ENCODE measurements around the gene EEF1AKMT4. TPM values are rescaled to one million over a fixed set of nuclear protein-coding genes. Genes with fewer than 3 reads are reported as not detected.

Gene EEF1AKMT4
- total RNA-seq, 1 donor from 2014 or later: 0.62 TPM

GRCh38 chr3:184236033-184236410, 13.4 kb upstream of the EEF1AKMT4 start:
- DNase-seq: no peak

DNA sequence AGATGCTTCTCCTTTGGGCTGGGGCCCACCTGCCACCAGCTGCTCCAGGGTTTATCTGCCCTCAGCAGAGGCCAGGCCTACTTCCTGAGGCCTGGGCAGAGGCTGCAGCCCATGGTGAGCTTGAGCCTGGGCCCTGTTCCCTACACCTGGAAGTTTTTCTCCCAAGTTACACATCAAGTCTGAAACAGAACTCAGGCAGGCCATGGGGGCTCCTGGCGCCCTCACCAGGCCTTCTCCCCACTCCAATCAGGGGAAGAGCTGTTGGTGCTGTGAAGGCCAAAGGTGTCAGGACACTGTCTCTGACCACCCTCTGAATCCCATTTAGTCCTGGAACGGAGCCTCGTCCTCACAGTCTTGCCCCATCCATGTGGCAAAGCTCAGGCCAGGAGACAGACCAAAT, 12.8 kb upstream of the EEF1AKMT4 start:
- no peak for DNase-seq

DNA sequence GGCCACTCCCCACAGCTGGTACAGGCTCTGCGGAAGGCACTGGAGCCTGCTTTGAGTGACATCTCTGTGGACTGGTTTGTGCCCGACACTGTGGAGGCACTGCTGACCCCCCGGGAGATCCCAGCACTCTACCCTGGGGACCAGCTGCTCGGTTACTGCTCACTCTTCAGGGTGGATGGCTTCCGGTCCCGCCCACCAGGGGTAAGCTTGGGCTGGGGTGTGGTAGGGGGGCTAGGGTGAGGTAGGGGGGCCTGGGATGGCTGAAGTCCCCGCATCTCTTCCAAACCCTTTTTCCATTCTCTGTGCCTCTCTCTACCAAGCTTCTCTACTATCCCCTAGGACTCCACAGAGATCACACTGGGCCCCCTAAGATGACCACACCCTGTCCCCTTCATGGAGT, 12.3 kb upstream of the EEF1AKMT4 start:
- DNase-seq: no peak

DNA sequence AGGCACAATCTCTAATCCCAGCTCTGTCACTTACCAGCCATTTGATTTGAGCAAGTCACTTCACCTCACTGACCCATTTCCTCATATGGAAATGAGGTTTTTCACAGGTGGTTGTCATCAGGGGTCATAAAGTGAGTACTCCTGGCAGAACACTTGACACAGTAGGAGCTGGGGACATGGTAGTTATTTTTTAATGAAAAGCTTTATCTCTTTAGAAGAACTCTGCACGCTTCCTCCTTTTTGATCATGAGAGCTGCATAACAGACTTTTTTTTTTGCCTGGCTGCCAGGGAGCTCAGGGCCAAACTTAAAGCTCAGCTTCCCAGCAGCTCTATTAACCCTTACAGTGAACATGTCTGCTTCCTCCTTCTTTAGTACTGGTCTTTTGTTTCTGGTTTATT, 11.7 kb upstream of the EEF1AKMT4 start:
- no peak for DNase-seq

- no peak for DNase-seq
Measured at GRCh38 chr3:184238246-184238818, 11.1 kb upstream of the EEF1AKMT4 start.

DNA sequence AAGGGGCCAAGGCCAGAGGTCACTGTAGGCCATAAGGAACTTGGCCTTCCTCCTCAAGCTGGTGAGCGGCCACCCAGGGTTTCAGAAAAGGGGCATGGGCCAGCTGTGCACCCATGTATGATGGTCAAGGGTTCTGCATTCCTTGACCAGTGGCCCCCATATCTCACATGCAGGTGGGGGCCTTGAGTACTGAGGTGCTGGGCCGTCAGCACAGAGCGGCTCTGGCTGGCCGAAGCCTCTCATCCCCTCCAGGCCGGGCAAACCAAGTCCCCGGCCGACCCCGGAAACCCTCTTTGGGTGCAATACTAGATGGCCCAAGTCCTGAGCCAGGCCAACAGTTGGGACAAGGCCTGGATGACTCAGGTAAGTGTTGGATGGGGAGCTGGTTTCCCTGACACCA, 10.3 kb upstream of the EEF1AKMT4 start:
- no peak for DNase-seq

DNA sequence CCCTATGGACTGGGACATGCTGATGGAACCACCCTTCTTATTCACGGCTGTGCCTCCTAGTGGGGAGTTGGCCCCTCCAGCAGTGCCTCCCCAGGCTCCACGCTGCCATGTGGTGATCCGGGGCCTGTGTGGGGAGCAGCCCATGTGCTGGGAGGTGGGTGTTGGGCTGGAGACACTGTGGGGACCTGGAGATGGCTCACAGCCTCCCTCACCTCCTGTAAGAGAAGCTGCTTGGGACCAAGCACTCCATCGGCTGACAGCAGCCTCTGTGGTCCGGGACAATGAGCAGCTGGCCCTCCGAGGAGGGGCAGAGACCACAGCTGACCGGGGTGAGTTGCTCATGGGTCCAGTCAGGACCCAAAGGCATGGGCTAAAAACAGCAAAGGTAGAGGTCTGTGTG, 9.8 kb upstream of the EEF1AKMT4 start:
- DNase-seq: no peak

- DNase-seq: peak; percentile 73
Measured at GRCh38 chr3:184240384-184241140, 8.9 kb upstream of the EEF1AKMT4 start.

GRCh38 chr3:184241141-184241446, 8.4 kb upstream of the EEF1AKMT4 start:
- no peak for DNase-seq

DNA sequence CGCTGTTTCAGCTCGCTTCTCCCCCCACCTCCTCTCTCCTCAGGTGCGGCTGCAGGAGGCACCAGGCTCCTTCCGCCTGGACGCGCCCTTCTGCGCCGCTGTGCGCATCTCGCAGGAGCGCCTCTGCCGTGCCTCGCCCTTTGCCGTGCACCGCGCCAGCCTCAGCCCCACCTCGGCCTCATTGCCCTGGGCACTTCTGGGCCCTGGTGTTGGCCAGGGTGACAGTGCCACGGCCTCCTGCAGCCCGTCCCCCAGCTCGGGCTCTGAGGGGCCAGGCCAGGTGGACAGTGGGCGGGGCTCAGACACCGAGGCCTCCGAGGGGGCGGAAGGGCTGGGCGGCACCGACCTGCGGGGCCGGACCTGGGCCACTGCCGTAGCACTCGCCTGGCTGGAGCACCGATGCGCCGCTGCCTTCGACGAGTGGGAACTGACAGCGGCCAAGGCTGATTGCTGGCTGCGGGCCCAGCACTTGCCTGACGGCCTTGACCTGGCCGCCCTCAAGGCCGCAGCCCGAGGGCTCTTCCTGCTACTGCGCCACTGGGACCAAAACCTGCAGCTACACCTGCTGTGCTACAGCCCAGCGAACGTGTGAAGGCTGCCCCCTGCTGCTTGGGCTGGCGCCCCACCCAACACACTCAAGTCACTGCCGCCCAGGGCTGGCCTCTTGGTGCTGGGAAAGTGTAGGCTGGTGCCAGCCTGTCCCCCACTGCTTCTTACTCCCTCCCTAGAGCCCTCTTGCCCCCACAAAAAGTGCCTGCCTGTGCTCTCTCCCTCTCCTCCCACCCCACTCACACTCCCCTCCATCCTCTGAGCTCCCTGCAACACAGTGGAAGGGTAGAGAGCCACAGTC, 7.8 kb upstream of the EEF1AKMT4 start:
- no peak for DNase-seq

DNA sequence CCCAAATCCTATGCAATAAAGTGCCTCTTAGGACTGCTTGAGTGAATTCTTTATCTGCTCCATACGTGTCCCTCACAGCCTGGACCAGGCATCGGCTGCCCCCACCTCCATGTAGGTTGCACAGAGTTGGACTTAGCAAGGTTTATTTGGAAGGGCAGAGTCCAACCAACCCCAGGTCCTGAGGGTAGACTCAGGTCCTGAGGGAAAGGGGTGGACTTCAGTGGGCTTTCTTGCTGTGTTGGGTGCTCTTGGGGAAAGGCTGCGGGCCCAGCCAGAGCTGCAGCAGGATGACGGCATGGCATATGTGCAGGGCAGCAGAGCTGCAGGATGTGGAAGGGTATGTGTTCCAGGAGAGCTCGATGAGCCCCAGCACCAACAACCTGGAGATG, 7.2 kb upstream of the EEF1AKMT4 start:
- DNase-seq: no peak

DNA sequence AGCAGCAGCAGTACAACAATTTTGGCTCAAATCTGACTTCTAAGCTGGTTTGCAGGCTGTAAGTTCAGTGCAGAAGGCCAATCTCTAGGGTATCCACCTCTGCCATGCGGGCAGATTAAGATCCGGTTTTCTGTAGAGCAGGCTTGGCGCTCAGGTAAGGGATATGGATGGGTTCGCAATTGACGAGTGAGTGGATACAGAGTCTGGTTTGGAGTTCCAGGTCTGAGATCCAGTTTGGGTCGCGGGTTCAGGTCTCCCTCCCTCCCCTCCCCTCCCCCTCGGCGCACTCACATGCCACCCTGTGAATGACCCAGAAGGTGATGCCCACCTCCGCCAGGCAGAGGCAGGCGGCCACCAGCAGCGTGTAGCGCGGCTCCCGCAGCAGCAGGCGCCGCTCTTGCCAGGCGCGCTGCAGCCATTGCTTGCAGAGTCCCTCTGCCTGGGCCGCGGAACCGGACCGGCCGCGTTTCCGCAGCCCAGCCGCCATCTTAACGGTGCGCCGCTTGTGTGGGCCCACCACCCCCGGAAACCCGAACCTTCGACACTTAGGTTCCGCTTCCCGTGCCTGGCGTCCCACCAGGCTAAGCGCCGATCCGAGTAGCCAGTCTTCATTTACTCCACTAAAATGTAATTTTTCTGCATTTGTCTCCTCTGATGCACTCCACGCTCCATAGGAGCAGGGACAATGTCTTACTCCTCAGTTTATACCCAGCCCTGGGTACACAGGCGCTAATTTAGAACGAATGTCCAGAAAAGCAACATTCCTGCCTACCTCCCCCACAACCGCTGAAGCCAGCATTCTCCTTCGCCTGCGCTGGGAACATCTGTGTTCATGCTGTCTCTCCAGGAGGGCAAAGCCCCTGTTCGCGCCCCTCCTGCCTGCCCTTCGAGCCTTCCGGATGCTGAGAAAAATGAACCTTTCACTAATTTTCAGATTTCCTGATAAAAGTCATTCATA, 739 bp upstream of the EEF1AKMT4 start, which contains the start of gene ALG3:
Gene ALG3, minus strand, starts transcription at position 509 of the 958 bp plus-strand sequence. Its CDS starts 22 bp downstream, at position 487.
- DNase-seq: peak; percentile 93

DNA sequence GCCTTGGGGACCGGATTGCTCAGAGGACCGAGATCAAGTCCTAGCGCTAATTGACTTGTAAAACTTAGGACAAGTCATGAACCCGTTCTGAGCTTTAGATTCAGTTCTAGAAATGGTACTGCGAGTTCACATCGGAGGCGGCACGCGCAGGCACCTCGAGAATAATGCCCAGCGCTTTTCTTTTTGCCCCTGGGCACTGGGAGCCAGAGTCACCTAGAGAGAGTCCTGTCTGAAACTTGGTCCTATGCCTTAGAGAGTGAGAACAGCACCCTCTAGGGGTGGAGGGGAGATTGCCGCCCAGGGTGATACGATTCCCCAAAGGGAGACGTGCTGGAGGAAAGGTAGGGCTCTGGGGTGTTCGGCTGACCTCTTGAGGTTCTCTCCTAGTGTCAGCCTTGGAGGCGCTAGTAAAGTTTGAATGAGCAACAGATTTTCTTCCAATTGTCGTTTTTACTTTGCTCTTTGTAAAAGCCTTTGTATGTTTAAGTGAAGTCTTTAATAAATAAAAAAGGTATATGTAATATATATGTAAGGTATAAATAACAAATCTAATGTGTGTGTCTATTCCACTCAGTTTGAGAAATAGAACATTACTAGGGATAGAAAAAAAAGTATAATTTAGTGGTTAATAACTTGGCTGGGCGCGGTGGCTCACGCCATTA, 826 bp downstream of the EEF1AKMT4 start:
- peak; percentile 85 for DNase-seq

- DNase-seq: no peak
Measured at GRCh38 chr3:184255291-184256039, 6.0 kb downstream of the EEF1AKMT4 start.

GRCh38 chr3:184257083-184257915, 7.8 kb downstream of the EEF1AKMT4 start:
- DNase-seq: no peak

- no peak for DNase-seq
Measured at GRCh38 chr3:184258926-184259325, 9.5 kb downstream of the EEF1AKMT4 start.

- DNase-seq: no peak
Measured at GRCh38 chr3:184259396-184259877, 10.0 kb downstream of the EEF1AKMT4 start.

DNA sequence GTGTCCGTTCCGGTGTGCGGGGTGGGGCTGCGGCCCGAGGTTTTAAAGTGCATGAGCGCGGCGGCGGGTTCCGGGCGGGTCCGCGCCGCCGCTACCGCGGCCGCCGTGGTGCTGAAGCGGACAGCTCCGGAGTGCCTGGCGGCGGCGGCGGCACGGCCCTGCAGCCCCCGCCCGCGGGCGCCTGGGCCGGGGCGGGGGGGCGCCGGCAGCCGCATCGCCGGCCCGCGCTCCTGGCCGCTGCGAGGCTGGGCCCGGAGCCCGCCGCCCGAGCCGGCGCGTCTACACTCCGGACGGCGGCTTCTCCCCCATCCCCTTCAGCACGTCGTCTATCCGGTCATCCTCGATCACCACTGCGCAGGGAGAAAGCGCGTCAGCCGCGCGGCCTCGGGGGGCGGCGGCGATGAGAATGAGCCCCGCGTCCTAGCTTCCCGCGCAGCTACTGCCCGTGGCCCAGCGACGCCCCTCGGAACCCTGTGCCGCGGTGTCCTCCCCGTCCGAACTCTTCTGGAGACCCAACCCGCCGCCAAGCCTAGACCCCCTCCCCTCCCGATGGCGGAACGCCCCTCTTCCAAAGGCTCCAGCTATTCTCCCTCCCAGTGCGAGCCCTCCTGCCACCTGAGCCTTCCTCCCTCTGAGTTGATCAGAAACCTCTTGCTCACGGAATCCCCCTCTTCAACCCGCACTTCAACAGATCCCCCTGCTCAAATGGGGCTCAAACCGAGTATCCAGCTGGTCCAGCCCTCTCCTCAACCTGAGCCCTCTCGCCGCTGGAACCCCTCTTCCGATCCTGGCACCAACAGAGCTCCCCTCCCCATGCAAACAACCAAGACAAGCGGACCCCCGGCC, 10.6 kb downstream of the EEF1AKMT4 start:
- DNase-seq: peak; percentile 67

Measured in tongue (tissue), 2 donors.